B cell (primary cell): ENCODE measurements around the gene USH2A. TPM values are rescaled to one million over a fixed set of nuclear protein-coding genes. Genes with fewer than 3 reads are reported as not detected.

Experiments used
- ATAC-seq: fragments of 200-7000 bp; cut with Tn5 transposase; one replicate; pipeline ENCODE4 v1.10.0; 2021; ENCODE audit warnings: low read depth, mild to moderate bottlenecking, moderate number of reproducible peaks, moderate library complexity
- CTCF ChIA-PET: fragments of 350-600 bp; sonication (Branson Sonifier 250); formaldehyde crosslinking; loops from one replicate; lab custom pipeline; 2021; ENCODE audit warnings: antibody characterized with exemption, inconsistent platforms; lab: Charles Lee
- POLR2A ChIA-PET: fragments of 350-600 bp; sonication (Branson Sonifier 250); formaldehyde crosslinking; loops from one replicate; lab custom pipeline; 2021; ENCODE audit warnings: antibody characterized with exemption; lab: Charles Lee
- DNase-seq: peaks from one replicate; pipeline ENCODE4 v3.0.0; 2013
- H2AFZ ChIP-seq: 2 replicates; pipeline ENCODE4 v1.6.1; 2012; ENCODE audit warnings: mild to moderate bottlenecking, low read depth, low read length; ENCODE audit not compliant: insufficient read depth, poor library complexity, severe bottlenecking
- H3K27ac ChIP-seq, 2 donors: 1 replicate in 1 of 2; 2 replicates in 1 of 2; pipeline ENCODE4 v1.5.1; 2012 to 2013; ENCODE audit warnings: low read length in 2 of 2, mild to moderate bottlenecking in 2 of 2, moderate library complexity in 1 of 2
- H3K27me3 ChIP-seq, 4 experiments: fragments of 200-600 bp in 1 of 4; sonication (generic) in 1 of 4; replicated peaks in 1 of 4; 1 replicate in 2 of 4; 2 replicates in 2 of 4; pipeline versions ENCODE4 v1.6.1 to v1.7.0; 2013 to 2016; ENCODE audit warnings: low read length in 3 of 4, mild to moderate bottlenecking in 2 of 4, mixed read lengths in 1 of 4, moderate library complexity in 1 of 4; ENCODE audit not compliant: insufficient read depth in 4 of 4, control insufficient read depth in 3 of 4; ENCODE audit errors: control extremely low read depth in 1 of 4
- H3K36me3 ChIP-seq, 2 experiments: replicated peaks in 1 of 2; 1 replicate in 1 of 2; 2 replicates in 1 of 2; pipeline versions ENCODE4 v1.6.1 to v1.7.1; 2013; ENCODE audit warnings: low read length in 1 of 2; ENCODE audit not compliant: insufficient read depth in 2 of 2, control insufficient read depth in 1 of 2; ENCODE audit errors: control extremely low read depth in 1 of 2, extremely low read depth in 1 of 2
- H3K4me1 ChIP-seq, 2 donors: fragments of 200-600 bp in 1 of 2; sonication (generic) in 1 of 2; 1 replicate in 1 of 2; 2 replicates in 1 of 2; pipeline versions ENCODE4 v1.5.1 to v1.6.1; 2013 to 2017; ENCODE audit warnings: low read length in 2 of 2; ENCODE audit not compliant: control insufficient read depth in 2 of 2, insufficient read depth in 2 of 2
- H3K4me2 ChIP-seq: replicated peaks from 2 replicates; pipeline ENCODE3; 2012; ENCODE audit warnings: mild to moderate bottlenecking, low read depth, low read length; ENCODE audit not compliant: poor library complexity, severe bottlenecking
- H3K4me3 ChIP-seq, 5 experiments: fragments of 200-600 bp in 1 of 5; sonication (generic) in 1 of 5; 1 replicate in 3 of 5; 2 replicates in 2 of 5; pipeline versions ENCODE4 v1.5.1 to v1.7.0; 2011 to 2016; ENCODE audit warnings: low read length in 4 of 5, mild to moderate bottlenecking in 4 of 5, low read depth in 2 of 5, control low read depth in 1 of 5, moderate library complexity in 1 of 5; ENCODE audit not compliant: insufficient read depth in 1 of 5; ENCODE audit errors: control extremely low read depth in 1 of 5, extremely low read depth in 1 of 5
- H3K79me2 ChIP-seq: fragments of 200-600 bp; sonication (generic); one replicate; pipeline ENCODE4 v1.6.0; 2016; ENCODE audit warnings: low read length; ENCODE audit not compliant: control insufficient read depth, insufficient read depth
- H3K9ac ChIP-seq: fragments of 200-600 bp; sonication (generic); 2 replicates; pipeline ENCODE4 v1.6.1; 2017; ENCODE audit warnings: mild to moderate bottlenecking, low read length, moderate library complexity
- H3K9me3 ChIP-seq, 3 donors: one replicate each; pipeline versions ENCODE4 v1.6.1 to v1.7.1; 2013; ENCODE audit warnings: low read length in 2 of 3; ENCODE audit not compliant: control insufficient read depth in 2 of 3, insufficient read depth in 1 of 3; ENCODE audit errors: control extremely low read depth in 1 of 3
- H4K20me1 ChIP-seq: 2 replicates; pipeline ENCODE4 v1.6.0; 2012; ENCODE audit warnings: mild to moderate bottlenecking, low read length; ENCODE audit not compliant: insufficient read depth, control insufficient read depth, poor library complexity, severe bottlenecking
- H3K27ac Mint-ChIP-seq: one replicate; pipeline ENCODE4 v1.8.0; 2021; ENCODE audit warnings: mixed read lengths
- H3K27me3 Mint-ChIP-seq: one replicate; pipeline ENCODE4 v1.8.0; 2021; ENCODE audit warnings: mixed read lengths
- H3K4me1 Mint-ChIP-seq: one replicate; pipeline ENCODE4 v1.8.0; 2021; ENCODE audit warnings: mixed read lengths
- H3K4me3 Mint-ChIP-seq: one replicate; pipeline ENCODE4 v1.8.0; 2021; ENCODE audit warnings: mixed read lengths
- H3K9me3 Mint-ChIP-seq: one replicate; pipeline ENCODE4 v1.8.0; 2022; ENCODE audit warnings: mixed read lengths; ENCODE audit not compliant: insufficient read depth
- EZH2 ChIP-seq: IDR thresholded peaks from 2 replicates; pipeline ENCODE4 v1.6.1; 2012; ENCODE audit warnings: borderline replicate concordance, low read depth, mild to moderate bottlenecking, moderate library complexity, low read length; ENCODE audit not compliant: insufficient read depth, poor library complexity, severe bottlenecking
- WGBS: methylation state at CpG from one replicate; pipeline ENCODE4 v1.1.5; 2013; ENCODE audit warnings: missing lambda C conversion rate; ENCODE audit not compliant: insufficient coverage; 5-methylcytosine and 5-hydroxymethylcytosine counted together
- intact Hi-C: fragments of 100-400 bp; cut with micrococcal nuclease; formaldehyde crosslinking; loops from one replicate; pipeline ENCODE4 v1.10.0; 2022
- polyA plus RNA-seq: library from polyadenylated mRNA; depleted of rRNA; stranded (reverse); fragments of >200 nt; gene quantifications from 2 replicates; pipeline ENCODE4 v1.2.3, GENCODE V29; 2012
- total RNA-seq, 2 donors: library from RNA; stranded (reverse); fragments of 120-200 nt in 1 of 2; gene quantifications; 1 replicate in 1 of 2; 2 replicates in 1 of 2; pipeline versions ENCODE4 v1.2.3 to v1.2.4, GENCODE V29; 2013 to 2022
- TF ChIP-seq, protein P1 (sequence below): fragments of 200-600 bp; IDR thresholded peaks from one replicate; pipeline ENCODE4 v1.8.0; 2022; ENCODE audit warnings: antibody characterized with exemption, mild to moderate bottlenecking

Gene USH2A
- total and polyA plus RNA-seq, 2 donors (not counting 1 experiment from before 2014, with no cell fraction given), result 0.01 TPM; not detected in 1

DNA sequence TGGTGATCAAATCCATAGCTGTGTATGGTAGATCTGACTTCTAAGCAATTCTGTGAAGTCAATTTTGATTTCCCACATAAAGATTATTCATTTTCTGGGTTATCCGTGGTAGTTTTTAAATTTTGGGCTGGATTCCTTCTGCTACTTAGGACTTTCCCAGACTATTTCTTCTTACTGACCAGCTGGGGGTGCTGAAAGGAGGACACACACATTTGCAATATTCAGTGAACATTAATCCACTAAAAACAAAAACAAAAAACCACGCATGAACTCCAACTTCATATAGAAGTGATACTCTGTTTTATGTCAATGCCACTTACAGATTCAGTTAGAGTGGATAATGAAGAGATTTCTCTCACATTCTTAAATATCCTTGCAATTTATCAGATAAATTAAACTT lies 750.8 kb downstream of the USH2A start:
- Histone ChIP-seq H3K27ac (no peak overlapping the region), H3K27me3 (no peaks in the 10 kb centered on the region), H2AFZ (no peak overlapping the region), H3K79me2 (no peaks in the 10 kb centered on the region), H3K4me2 (no peak overlapping the region), H3K4me1 (no peaks in the 10 kb centered on the region), H3K36me3 (no peaks in the 10 kb centered on the region), H4K20me1 (no peaks in the 10 kb centered on the region), H3K9ac (no peak overlapping the region), H3K9me3 (no peaks in the 10 kb centered on the region), H3K4me3 (no peak overlapping the region)
- Mint-ChIP-seq H3K27me3 (no peaks in the 10 kb centered on the region), H3K27ac (no peak overlapping the region), H3K4me3 (no peak overlapping the region), H3K4me1 (no peaks in the 10 kb centered on the region), H3K9me3 (no peaks in the 10 kb centered on the region)
- ChIA-PET POLR2A (no interaction called here), CTCF (no interaction called here)
- intact Hi-C loops, result no loop called here
- TF ChIP-seq, protein P1, sequence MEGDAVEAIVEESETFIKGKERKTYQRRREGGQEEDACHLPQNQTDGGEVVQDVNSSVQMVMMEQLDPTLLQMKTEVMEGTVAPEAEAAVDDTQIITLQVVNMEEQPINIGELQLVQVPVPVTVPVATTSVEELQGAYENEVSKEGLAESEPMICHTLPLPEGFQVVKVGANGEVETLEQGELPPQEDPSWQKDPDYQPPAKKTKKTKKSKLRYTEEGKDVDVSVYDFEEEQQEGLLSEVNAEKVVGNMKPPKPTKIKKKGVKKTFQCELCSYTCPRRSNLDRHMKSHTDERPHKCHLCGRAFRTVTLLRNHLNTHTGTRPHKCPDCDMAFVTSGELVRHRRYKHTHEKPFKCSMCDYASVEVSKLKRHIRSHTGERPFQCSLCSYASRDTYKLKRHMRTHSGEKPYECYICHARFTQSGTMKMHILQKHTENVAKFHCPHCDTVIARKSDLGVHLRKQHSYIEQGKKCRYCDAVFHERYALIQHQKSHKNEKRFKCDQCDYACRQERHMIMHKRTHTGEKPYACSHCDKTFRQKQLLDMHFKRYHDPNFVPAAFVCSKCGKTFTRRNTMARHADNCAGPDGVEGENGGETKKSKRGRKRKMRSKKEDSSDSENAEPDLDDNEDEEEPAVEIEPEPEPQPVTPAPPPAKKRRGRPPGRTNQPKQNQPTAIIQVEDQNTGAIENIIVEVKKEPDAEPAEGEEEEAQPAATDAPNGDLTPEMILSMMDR, result no peak
- TF ChIP-seq EZH2, result no peak
- WGBS, result no CpG with 5 or more reads among the region's 2 CpGs
- DNase-seq (no peak), ATAC-seq (no peak)

DNA sequence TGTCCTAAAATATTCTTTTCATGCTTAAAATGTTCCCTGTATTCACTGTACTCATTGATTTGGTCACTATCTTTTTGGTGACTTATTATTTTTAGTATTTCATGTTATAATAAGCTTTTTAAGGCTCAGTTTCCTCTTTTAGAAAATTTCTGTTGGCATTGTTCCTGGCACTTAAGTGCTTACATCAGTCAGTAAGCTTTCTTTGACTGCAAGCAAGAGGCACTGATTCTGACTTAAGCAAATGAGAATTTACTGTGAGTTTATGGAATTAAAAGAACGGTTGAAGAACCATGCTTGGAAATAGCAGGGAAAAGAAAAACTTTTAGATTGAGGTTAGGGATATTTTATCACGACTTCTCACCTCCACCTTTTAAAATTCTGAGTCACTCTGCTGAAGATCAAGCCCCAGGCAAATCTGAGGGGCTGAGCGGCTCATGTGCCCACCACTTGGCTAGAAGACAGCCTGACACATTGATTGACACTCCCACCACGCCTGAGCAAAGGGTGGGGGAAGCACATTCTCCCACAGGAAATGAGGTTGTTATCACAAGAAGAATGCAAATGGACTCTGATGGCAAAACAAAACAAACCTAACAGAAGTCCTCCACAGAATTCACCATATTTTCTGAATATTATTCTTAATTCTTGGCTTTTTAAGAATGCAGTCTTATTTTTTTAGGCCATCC lies 753.3 kb downstream of the USH2A start:
- Mint-ChIP-seq H3K9me3 (no peaks in the 10 kb centered on the region), H3K4me1 (no peaks in the 10 kb centered on the region), H3K27ac (no peak overlapping the region), H3K27me3 (no peaks in the 10 kb centered on the region), H3K4me3 (no peak overlapping the region)
- no peak for DNase-seq
- TF ChIP-seq EZH2, result no peak
- TF ChIP-seq, protein P1, result no peak
- no peak overlapping the region for H3K9ac ChIP-seq
- no CpG with 5 or more reads among the region's 4 CpGs for whole genome bisulfite sequencing
- H3K27ac ChIP-seq, result no peak overlapping the region
- H3K27me3 ChIP-seq, result no peaks in the 10 kb centered on the region
- H3K4me3 ChIP-seq, result no peak overlapping the region
- no peak for ATAC-seq
- no peaks in the 10 kb centered on the region for H4K20me1 ChIP-seq
- H3K9me3 ChIP-seq, result no peaks in the 10 kb centered on the region
- ChIA-PET CTCF (no interaction called here), POLR2A (no interaction called here)
- no peaks in the 10 kb centered on the region for H3K36me3 ChIP-seq
- no peaks in the 10 kb centered on the region for H3K4me1 ChIP-seq
- no peaks in the 10 kb centered on the region for H3K79me2 ChIP-seq
- intact Hi-C loops, result no loop called here
- no peak overlapping the region for H3K4me2 ChIP-seq
- no peak overlapping the region for H2AFZ ChIP-seq
